H9 (cell line): Measurements from ENCODE around the gene ADAMTS3. TPM values are rescaled to one million over a fixed set of nuclear protein-coding genes. Genes with fewer than 3 reads are reported as not detected.

Source experiments
- DNase-seq: peaks from one replicate; pipeline ENCODE4 v3.0.0-alpha.2; 2017
- H2AFZ ChIP-seq: one replicate; pipeline ENCODE4 v1.6.1; 2013; ENCODE audit warnings: mild to moderate bottlenecking, low read length, control low read depth, moderate library complexity
- H2AK5ac ChIP-seq: 2 replicates; pipeline ENCODE4 v1.6.1; 2013; ENCODE audit warnings: low read length, control low read depth, mixed read lengths; ENCODE audit not compliant: insufficient read length
- H2BK120ac ChIP-seq: one replicate; pipeline ENCODE4 v1.6.1; 2013; ENCODE audit warnings: low read depth, mild to moderate bottlenecking, low read length, control low read depth, inconsistent platforms; ENCODE audit not compliant: poor library complexity, severe bottlenecking
- H2BK12ac ChIP-seq: 2 replicates; pipeline ENCODE4 v1.6.1; 2013; ENCODE audit warnings: low read length, control low read depth, mixed read lengths, low read depth; ENCODE audit not compliant: insufficient read length
- H2BK15ac ChIP-seq: 2 replicates; pipeline ENCODE4 v1.6.1; 2013; ENCODE audit warnings: low read depth, low read length, control low read depth
- H2BK20ac ChIP-seq: one replicate; pipeline ENCODE4 v1.6.1; 2013; ENCODE audit warnings: low read depth, mild to moderate bottlenecking, low read length, control low read depth, inconsistent platforms; ENCODE audit not compliant: poor library complexity, severe bottlenecking
- H2BK5ac ChIP-seq: 2 replicates; pipeline ENCODE4 v1.6.1; 2013; ENCODE audit warnings: low read length, control low read depth, mixed read lengths; ENCODE audit not compliant: insufficient read length
- H3K14ac ChIP-seq: 2 replicates; pipeline ENCODE4 v1.6.1; 2013; ENCODE audit warnings: low read length, control low read depth; ENCODE audit not compliant: insufficient read depth
- H3K18ac ChIP-seq: 2 replicates; pipeline ENCODE4 v1.6.1; 2013; ENCODE audit warnings: low read depth, mild to moderate bottlenecking, mixed read lengths, low read length, control low read depth; ENCODE audit not compliant: insufficient read length
- H3K23ac ChIP-seq: 2 replicates; pipeline ENCODE4 v1.6.1; 2013; ENCODE audit warnings: low read length, control low read depth, mixed read lengths, low read depth; ENCODE audit not compliant: insufficient read length
- H3K23me2 ChIP-seq: 2 replicates; pipeline ENCODE4 v1.6.1; 2013; ENCODE audit warnings: low read depth, mild to moderate bottlenecking, mixed read lengths, low read length, control low read depth; ENCODE audit not compliant: insufficient read length, poor library complexity, severe bottlenecking
- H3K27ac ChIP-seq: 2 replicates; pipeline ENCODE4 v1.5.1; 2013; ENCODE audit warnings: low read length, control low read depth, mixed read lengths, low read depth; ENCODE audit not compliant: insufficient read length
- H3K27me3 ChIP-seq: 2 replicates; pipeline ENCODE4 v1.6.1; 2013; ENCODE audit warnings: low read length, control low read depth, inconsistent platforms; ENCODE audit not compliant: insufficient read depth
- H3K4ac ChIP-seq: 2 replicates; pipeline ENCODE4 v1.6.1; 2013; ENCODE audit warnings: low read depth, mild to moderate bottlenecking, control low read depth, inconsistent platforms, low read length, moderate library complexity
- H3K4me1 ChIP-seq: 2 replicates; pipeline ENCODE4 v1.6.1; 2013; ENCODE audit warnings: low read length, control low read depth, inconsistent platforms; ENCODE audit not compliant: insufficient read depth
- H3K4me2 ChIP-seq: 2 replicates; pipeline ENCODE4 v1.6.1; 2013; ENCODE audit warnings: low read length, control low read depth, mixed read lengths; ENCODE audit not compliant: insufficient read length, insufficient read depth
- H3K56ac ChIP-seq: 2 replicates; pipeline ENCODE4 v1.6.1; 2013; ENCODE audit warnings: low read depth, mild to moderate bottlenecking, mixed read lengths, low read length, control low read depth; ENCODE audit not compliant: insufficient read length
- H3K79me1 ChIP-seq: 2 replicates; pipeline ENCODE4 v1.6.1; 2013; ENCODE audit warnings: low read depth, mild to moderate bottlenecking, moderate library complexity, low read length, control low read depth, inconsistent platforms; ENCODE audit not compliant: insufficient read depth, poor library complexity, severe bottlenecking
- H3K79me2 ChIP-seq: 2 replicates; pipeline ENCODE4 v1.6.1; 2013; ENCODE audit warnings: low read length, control low read depth, inconsistent platforms; ENCODE audit not compliant: insufficient read depth
- H3K9ac ChIP-seq: 2 replicates; pipeline ENCODE4 v1.6.1; 2013; ENCODE audit warnings: low read length, control low read depth, mixed read lengths; ENCODE audit not compliant: insufficient read length; ENCODE audit errors: extremely low read depth
- H3K9me3 ChIP-seq: one replicate; pipeline ENCODE4 v1.6.1; 2013; ENCODE audit warnings: low read depth, low read length, inconsistent platforms; ENCODE audit not compliant: control insufficient read depth
- H3T11ph ChIP-seq: one replicate; pipeline ENCODE4 v1.6.1; 2013; ENCODE audit warnings: mild to moderate bottlenecking, low read length, control low read depth, inconsistent platforms
- H4K20me1 ChIP-seq: one replicate; pipeline ENCODE4 v1.6.1; 2013; ENCODE audit not compliant: control insufficient read depth, insufficient read length, insufficient read depth
- H4K5ac ChIP-seq: 2 replicates; pipeline ENCODE4 v1.6.1; 2013; ENCODE audit warnings: low read depth, mild to moderate bottlenecking, mixed read lengths, low read length, control low read depth; ENCODE audit not compliant: insufficient read length
- H4K8ac ChIP-seq: replicated peaks from 2 replicates; pipeline ENCODE4 v1.6.1; 2013; ENCODE audit warnings: low read length, control low read depth, mixed read lengths, low read depth; ENCODE audit not compliant: insufficient read length
- H4K91ac ChIP-seq: 2 replicates; pipeline ENCODE4 v1.6.1; 2013; ENCODE audit warnings: low read depth, mild to moderate bottlenecking, moderate library complexity, mixed read lengths, low read length, control low read depth; ENCODE audit not compliant: insufficient read length
- H3K27ac Mint-ChIP-seq, 3 experiments: 2 replicates in 2 of 3; 3 replicates in 1 of 3; pipeline ENCODE4 v1.8.0; 2020 to 2021; ENCODE audit warnings: mixed read lengths in 3 of 3, mild to moderate bottlenecking in 1 of 3, moderate library complexity in 1 of 3
- H3K27me3 Mint-ChIP-seq: 2 replicates; pipeline ENCODE4 v1.8.0; 2021; ENCODE audit warnings: low read depth, mild to moderate bottlenecking, moderate library complexity, mixed read lengths
- H3K36me3 Mint-ChIP-seq, 3 experiments: 2 replicates in 2 of 3; 3 replicates in 1 of 3; pipeline ENCODE4 v1.8.0; 2020 to 2021; ENCODE audit warnings: low read depth in 3 of 3, mixed read lengths in 3 of 3; ENCODE audit not compliant: insufficient read depth in 1 of 3
- H3K4me1 Mint-ChIP-seq, 2 experiments: 2 replicates each; pipeline ENCODE4 v1.8.0; 2020; ENCODE audit warnings: mixed read lengths in 2 of 2
- H3K4me3 Mint-ChIP-seq, 2 experiments: 2 replicates in 1 of 2; 3 replicates in 1 of 2; pipeline ENCODE4 v1.8.0; 2020 to 2021; ENCODE audit warnings: mild to moderate bottlenecking in 2 of 2, mixed read lengths in 2 of 2, moderate library complexity in 1 of 2
- H3K9me3 Mint-ChIP-seq, 2 experiments: 2 replicates in 1 of 2; 3 replicates in 1 of 2; pipeline ENCODE4 v1.8.0; 2020; ENCODE audit warnings: mild to moderate bottlenecking in 2 of 2, mixed read lengths in 2 of 2, moderate library complexity in 1 of 2
- WGBS: extraction: QIAGEN DNeasy Blood & Tissue Kit; methylation state at CpG from one replicate; pipeline ENCODE4 v1.1.7; 2013; ENCODE audit warnings: missing lambda C conversion rate, low lambda C conversion rate, mixed read lengths; ENCODE audit not compliant: insufficient read length; ENCODE audit errors: extremely low coverage; 5-methylcytosine and 5-hydroxymethylcytosine counted together
- total RNA-seq: library from RNA; stranded (reverse); gene quantifications from 2 replicates; pipeline ENCODE4 v1.2.1, GENCODE V29; 2021
- TF ChIP-seq, protein P1 (sequence below): fragments of 200-600 bp; sonication (generic); conservative IDR thresholded peaks from 3 replicates; pipeline ENCODE4 v1.8.0; 2021; ENCODE audit warnings: antibody characterized with exemption, mild to moderate bottlenecking

Gene ADAMTS3
- total RNA-seq, 1 experiment from 2014 or later = 1.1 TPM

DNA sequence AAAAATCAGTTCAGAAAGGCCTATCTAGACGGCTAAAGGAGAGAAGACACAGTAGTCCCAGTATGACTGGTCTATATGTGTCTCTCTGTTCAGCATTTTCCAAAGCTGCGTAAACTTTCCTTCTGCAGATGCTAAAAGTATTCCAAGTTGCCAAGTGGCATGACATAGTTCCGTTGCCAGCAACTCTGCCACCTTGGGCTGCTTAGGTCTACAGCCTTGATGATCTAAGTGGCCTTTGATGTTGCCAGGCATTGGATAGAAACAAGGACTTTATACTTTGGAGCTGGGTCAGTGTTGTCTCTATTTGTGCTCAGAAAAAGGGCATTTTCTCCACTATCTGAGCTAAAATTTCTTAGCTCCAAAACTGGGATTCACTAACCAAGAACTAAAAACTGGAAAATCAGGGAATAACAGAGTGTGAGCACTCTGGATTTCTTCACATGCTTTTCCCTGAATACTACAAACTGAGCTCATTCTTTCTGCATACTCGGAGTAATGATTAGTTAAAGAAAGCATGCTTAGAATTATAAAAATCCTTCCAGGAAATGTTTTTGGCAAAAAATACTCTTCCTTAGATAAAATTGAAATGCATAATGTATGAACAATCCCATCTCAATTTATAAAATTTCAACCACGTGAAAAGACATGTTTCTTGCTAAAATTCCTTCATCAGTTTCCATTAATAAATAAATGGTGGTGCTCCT, 191.4 kb downstream of the ADAMTS3 start:
- no peaks in the 10 kb centered on the region for H3K79me1 ChIP-seq
- TF ChIP-seq, protein P1, sequence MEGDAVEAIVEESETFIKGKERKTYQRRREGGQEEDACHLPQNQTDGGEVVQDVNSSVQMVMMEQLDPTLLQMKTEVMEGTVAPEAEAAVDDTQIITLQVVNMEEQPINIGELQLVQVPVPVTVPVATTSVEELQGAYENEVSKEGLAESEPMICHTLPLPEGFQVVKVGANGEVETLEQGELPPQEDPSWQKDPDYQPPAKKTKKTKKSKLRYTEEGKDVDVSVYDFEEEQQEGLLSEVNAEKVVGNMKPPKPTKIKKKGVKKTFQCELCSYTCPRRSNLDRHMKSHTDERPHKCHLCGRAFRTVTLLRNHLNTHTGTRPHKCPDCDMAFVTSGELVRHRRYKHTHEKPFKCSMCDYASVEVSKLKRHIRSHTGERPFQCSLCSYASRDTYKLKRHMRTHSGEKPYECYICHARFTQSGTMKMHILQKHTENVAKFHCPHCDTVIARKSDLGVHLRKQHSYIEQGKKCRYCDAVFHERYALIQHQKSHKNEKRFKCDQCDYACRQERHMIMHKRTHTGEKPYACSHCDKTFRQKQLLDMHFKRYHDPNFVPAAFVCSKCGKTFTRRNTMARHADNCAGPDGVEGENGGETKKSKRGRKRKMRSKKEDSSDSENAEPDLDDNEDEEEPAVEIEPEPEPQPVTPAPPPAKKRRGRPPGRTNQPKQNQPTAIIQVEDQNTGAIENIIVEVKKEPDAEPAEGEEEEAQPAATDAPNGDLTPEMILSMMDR = no peak
- H2BK5ac ChIP-seq = no peak overlapping the region
- no peak overlapping the region for H4K91ac ChIP-seq
- H3K36me3 Mint-ChIP-seq = no peaks in the 10 kb centered on the region
- no peaks in the 10 kb centered on the region for H3K4me1 Mint-ChIP-seq
- H3K27me3 Mint-ChIP-seq = no peaks in the 10 kb centered on the region
- H3K9ac ChIP-seq = no peak overlapping the region
- H3K23me2 ChIP-seq = no peaks in the 10 kb centered on the region
- WGBS = no CpG with 5 or more reads among the region's 5 CpGs
- H3T11ph ChIP-seq = no peak overlapping the region
- H4K8ac ChIP-seq = no peak overlapping the region
- no peak overlapping the region for H2BK12ac ChIP-seq
- H3K4me2 ChIP-seq = no peak overlapping the region
- no peak overlapping the region for H3K23ac ChIP-seq
- H4K5ac ChIP-seq = no peak overlapping the region
- DNase-seq = no peak
- H2BK20ac ChIP-seq = no peak overlapping the region
- H3K27me3 ChIP-seq = no peaks in the 10 kb centered on the region
- no peaks in the 10 kb centered on the region for H3K9me3 Mint-ChIP-seq
- H3K14ac ChIP-seq = no peak overlapping the region
- no peaks in the 10 kb centered on the region for H3K4me1 ChIP-seq
- H4K20me1 ChIP-seq = no peaks in the 10 kb centered on the region
- H2BK15ac ChIP-seq = no peak overlapping the region
- H2BK120ac ChIP-seq = no peak overlapping the region
- no peak overlapping the region for H2AFZ ChIP-seq
- H3K4ac ChIP-seq = no peak overlapping the region
- H3K4me3 Mint-ChIP-seq = no peak overlapping the region
- H3K27ac ChIP-seq = no peak overlapping the region
- no peaks in the 10 kb centered on the region for H3K79me2 ChIP-seq
- no peak overlapping the region for H2AK5ac ChIP-seq
- no peaks in the 10 kb centered on the region for H3K9me3 ChIP-seq
- H3K27ac Mint-ChIP-seq = no peak overlapping the region; a peak in 2 of 7 replicates
- H3K56ac ChIP-seq = no peak overlapping the region
- no peak overlapping the region for H3K18ac ChIP-seq
